Stimulated activated CD4-positive, alpha-beta T cell treated with anti-CD3 and anti-CD28 coated beads, Interleukin-12 subunit alpha, Interleukin-12 subunit beta, amount 100 ng/mL, for 4 hours (primary cell): ENCODE results near the gene HMGCL.
"Not testable (repeated sequence)": the region's sequence is repeated elsewhere in the genome, so short reads cannot be mapped to it uniquely, and the experiment has no call there.

ENCODE experiments used
- DNase-seq: peaks from one replicate; pipeline ENCODE4 v3.0.0-alpha.2; 2020

Gene HMGCL

DNA sequence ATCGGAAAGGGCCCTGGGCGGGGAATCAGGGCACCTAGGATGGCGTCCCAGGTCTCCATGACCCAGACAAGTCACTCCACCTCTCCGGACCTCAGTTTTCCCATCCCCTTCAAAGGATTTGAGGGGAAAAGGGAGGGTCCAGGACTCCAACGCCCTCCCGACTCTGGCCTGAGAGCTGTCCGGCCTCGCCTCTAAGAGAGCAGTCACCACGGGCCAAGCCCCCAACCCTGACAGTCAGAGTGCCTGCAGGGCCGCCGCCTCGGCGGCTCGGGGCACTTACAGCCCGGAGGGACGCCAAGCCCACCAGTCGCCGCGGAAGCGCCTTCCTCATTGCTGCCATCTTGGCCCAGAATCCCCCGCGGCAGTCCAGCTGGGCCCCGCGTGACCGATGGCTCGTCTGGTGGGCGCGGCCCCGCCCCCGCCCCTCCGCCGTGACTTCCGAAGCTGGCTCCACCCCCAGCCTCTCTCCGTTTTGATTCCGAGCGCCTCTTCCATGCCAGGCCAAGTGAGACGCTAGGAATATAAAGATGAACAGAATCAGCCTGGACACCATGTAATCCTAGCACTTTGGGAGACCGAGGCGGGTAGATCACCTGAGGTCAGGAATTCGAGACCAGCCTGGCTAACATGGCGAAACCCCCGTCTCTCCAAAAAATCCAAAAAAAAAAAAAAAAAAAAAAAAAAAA lies at the start of gene HMGCL:
Gene HMGCL (minus strand): TSS at position 354 of the 686 bp plus-strand sequence. CDS start 14 bp downstream, at position 340.
- peak; percentile 87 for DNase-seq

DNA sequence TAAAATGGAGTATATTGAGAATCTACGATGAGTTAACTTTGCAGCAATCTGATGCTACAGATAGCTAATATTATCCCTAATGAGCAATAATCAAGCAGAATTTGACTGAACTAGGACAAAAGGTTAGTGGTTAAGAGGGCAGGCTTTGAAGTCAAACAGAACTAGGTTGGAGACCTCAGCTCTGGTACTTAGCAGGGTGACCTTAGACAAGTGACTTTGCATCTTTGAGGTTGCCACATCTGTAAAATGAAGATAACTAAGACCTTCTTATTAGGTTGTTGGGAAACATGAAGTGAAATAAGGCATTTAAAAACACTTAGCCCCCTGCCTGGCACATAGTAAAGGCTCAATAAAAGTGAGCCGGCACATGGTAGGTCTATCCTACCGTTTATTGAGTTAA lies 47.2 kb upstream of the HMGCL start:
- no peak for DNase-seq

DNA sequence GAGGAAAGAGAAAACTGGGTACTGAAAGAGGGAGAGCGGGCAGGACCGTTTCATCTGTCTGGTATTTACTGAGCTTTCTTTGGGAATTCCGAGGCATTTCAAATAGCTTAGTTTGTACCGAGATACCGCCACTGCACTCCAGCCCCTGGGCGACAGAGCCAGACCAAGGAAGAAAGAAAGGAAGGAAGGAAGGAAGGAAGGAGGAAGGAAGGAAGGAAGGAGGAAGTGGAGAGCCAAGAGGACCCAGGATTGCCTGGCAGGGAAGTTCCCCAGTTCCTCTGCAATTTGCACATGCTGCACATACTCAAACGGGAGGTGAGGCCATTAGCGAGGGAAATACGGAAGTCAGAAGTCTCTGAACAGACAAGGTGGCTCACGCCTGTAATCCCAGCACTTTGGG lies 43.8 kb upstream of the HMGCL start:
- DNase-seq, result no peak

DNA sequence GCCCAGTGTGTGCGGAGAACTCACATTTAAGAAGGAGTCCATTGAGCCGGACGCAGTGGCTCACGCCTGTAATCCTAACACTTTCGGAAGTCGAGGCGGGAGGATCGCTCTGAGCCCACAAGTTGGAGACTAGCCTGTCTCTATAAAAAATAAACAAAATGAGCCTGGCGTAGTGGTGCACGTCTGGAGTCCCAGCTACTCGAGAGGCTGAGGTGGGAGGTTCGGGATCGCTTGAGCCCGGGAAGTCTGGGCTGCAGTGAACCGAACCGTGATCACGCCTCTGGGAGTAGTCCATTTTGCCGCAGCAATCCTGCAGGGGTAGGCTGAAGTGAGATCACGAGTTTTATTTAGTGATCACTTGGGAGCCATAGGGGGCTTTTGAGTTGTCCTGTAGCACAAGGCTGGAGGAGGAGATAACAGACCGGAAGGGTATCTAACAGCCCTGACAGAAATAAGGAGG lies 43.4 kb upstream of the HMGCL start:
- DNase-seq, result no peak

- DNase-seq, result peak; percentile 90
Measured at GRCh38 chr1:23867895-23868556, 42.8 kb upstream of the HMGCL start, which contains the start of gene FUCA1. Gene FUCA1 (minus strand): TSS chr1:23868290. CDS start chr1:23868286, 4 bp downstream.

- no peak for DNase-seq
Measured at GRCh38 chr1:23867542-23867894, 42.3 kb upstream of the HMGCL start.

- no peak for DNase-seq
Measured at GRCh38 chr1:23865543-23865930, 40.3 kb upstream of the HMGCL start.

DNA sequence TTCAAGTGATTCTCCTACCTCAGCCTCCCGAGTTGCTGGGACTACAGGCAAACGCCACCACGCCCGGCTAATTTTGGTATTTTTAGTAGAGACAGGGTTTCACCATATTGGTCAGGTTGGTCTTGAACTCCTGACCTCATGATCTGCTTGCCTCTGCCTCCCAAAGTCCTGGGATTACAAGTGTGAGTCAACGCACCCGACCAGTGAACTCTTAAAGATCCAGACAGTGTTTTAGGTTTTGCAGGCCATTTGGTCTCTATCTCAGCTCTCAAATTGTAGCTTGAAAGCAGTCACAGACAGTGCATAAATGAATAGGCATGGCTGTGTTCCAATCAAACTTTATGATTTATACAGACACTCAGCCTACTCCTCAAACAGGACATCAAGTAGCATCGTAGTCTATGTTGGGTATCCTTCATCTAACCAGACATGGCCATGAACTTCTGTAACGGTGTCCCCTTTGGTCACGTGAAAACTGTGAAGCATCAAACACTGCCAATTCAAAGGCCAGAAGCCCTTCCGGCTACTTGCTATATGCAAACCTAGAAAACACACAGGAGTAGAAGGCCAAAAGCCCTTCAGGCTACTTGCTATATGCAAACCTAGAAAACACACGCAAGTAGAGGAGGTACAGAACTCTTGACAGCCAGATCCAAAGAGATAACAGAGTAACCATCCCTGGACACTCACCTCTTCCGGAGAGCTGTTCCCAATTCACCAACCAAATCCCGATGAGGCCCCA lies 39.7 kb upstream of the HMGCL start:
- DNase-seq, result no peak

DNA sequence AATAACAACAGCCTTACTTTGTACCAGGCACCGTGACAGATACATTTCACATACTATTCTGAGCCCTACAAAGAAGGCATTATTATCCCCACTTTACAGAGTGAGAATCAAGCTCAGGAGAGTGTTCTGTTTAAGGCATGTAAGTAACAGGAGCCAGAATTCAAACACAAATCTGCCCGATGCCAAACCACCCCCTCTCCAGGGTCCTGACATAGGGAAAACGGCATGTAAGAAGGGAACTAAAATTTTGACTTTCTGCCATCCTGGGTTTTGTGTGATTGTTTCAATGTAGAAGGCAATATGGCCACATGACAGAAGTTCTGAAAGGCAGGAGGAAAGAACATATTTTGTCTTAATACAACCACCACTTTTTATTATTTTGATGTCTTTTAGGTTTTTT lies 37.4 kb upstream of the HMGCL start:
- DNase-seq, result no peak

GRCh38 chr1:23854568-23854967 lies 29.3 kb upstream of the HMGCL start:
- no peak for DNase-seq

DNA sequence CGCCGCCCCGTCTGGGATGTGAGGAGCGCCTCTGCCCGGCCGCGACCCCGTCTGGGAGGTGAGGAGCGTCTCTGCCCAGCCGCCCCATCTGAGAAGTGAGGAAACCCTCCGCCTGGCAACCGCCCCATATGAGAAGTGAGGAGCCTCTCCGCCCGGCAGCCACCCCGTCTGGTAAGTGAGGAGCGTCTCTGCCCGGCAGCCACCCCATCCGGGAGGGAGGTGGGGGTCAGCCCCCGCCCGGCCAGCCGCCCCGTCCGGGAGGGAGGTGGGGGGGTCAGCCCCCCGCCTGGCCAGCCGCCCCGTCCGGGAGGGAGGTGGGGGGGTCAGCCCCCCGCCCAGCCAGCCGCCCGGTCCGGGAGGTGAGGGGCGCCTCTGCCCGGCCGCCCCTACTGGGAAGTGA lies 27.9 kb upstream of the HMGCL start:
- not testable (repeated sequence) for DNase-seq

DNA sequence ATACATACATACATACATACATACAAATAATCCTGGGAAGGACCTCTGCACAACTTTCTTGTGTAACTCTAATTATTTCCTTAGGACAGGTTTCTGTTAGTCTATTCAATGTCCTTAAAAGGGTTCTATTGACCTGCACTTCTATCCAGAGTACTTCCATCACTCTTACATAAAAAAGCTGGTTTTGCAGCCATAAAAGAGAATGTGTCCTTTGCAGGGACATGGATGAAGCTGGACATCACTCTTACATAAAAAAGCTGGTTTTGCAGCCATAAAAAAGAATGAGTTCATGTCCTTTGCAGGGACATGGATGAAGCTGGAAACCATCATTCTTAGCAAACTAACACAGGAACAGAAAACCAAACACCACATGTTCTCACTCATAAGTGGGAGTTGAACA lies 26.2 kb upstream of the HMGCL start:
- DNase-seq, result not testable (repeated sequence)

DNA sequence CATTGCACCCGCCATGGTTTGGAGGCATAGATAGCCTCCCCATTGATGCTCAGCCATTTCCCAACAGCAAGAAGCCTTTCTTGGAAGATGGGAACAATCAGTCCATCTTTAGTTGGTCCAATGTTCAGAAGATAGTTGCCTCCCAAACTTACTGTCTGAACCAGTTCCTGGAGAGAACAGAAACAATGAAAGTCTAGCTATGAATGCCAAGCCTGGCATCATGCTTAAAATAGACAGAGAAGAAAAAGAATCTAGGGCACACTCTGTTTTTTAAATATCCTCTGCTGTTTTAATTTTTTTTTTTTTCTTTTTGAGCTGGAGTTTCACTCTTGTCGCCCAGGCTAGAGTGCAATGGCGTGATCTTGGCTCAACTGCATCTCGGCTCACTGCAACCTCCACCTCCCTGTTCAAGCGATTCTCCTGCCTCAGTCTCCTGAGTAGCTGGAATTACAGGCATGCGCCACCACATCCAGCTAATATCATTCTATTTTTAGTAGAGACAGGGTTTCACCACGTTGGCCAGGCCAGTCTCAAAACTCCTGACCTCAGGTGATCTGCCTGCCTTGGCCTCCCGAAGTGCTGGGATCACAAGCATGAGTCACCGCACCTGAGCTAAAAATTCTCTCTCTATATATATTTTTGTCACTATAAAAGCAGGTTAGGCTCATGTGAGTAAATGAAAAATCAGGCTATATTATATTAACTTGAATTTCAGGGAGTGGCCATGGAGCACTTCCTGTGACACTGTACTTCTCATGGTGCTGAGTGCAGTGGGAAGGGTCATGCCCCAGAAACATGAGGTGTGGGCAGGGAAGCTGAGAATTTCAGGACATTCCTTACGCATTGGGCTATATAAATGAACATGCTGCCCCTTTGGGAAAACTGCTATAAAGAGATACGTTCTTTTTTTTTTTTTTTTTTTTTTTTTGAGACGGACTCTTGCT lies 23.7 kb upstream of the HMGCL start:
- DNase-seq, result no peak

- not testable (repeated sequence) for DNase-seq
Measured at GRCh38 chr1:23847482-23848095, 22.4 kb upstream of the HMGCL start.

DNA sequence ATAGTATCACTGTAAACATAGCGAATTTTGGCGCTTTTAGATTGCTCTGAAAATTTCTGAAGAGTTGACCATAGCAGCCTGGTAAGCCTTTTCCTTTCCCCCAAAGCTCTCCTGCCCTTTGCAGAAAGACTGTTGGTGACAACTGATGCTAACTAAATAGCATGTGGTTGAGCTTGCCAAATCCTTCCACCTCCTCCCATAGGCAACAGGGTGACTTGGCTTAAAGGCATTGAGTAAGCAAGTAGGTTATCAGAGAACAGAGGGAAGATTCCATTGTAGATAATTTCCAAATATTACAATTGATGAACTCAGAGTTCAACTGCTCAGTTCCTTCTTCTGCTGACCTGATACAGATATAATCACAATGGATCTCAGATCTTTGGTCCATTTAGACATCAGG lies 19.9 kb upstream of the HMGCL start:
- no peak for DNase-seq

- no peak for DNase-seq
Measured at GRCh38 chr1:23843644-23844043, 18.4 kb upstream of the HMGCL start.

DNA sequence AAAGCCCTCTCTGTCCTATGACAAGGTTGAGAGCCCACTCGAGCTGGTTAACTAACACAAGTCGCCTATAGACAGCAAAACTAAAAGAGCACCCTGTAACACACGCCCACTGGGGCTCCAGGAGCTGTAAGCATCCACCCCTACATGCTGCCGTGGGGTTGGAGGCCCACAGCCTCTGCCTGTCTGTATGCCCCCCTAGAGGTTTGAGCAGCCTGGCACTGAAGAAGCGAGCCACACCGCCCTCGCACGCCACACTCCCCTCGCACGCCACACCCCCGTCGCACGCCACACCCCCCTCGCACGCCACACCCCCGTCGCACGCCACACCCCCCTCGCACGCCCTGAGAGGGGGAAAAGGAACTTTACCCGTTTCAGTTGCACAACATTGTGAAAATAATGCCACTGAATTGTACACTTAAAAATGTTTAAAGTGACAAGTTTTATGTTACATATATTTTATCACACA lies 13.2 kb upstream of the HMGCL start:
- DNase-seq, result peak; percentile 77

- DNase-seq, result peak; percentile 1
Measured at GRCh38 chr1:23837908-23838307, 12.7 kb upstream of the HMGCL start.

- DNase-seq, result no peak
Measured at GRCh38 chr1:23836037-23836436, 10.8 kb upstream of the HMGCL start.

GRCh38 chr1:23834156-23834555 lies 8.9 kb upstream of the HMGCL start:
- not testable (repeated sequence) for DNase-seq

DNA sequence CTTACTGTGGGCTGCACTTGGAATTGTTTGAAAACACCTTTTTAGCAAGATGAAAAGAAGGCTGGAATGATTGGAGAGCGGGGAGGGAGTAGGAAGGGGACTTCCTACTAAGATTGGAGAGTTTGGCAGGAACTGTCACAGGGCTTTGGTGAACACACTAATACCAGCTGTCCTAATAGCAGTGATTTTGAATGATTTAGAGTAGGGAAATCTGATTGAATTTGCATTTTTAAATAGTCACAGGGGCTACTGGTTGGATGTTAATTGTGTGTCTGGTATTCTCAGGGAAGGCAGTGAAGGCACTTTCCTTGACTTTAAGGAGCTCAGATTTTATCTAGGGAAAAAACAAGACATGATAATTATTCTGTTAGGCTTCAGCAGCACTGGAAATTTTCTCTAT lies 2.5 kb upstream of the HMGCL start:
- DNase-seq, result no peak

DNA sequence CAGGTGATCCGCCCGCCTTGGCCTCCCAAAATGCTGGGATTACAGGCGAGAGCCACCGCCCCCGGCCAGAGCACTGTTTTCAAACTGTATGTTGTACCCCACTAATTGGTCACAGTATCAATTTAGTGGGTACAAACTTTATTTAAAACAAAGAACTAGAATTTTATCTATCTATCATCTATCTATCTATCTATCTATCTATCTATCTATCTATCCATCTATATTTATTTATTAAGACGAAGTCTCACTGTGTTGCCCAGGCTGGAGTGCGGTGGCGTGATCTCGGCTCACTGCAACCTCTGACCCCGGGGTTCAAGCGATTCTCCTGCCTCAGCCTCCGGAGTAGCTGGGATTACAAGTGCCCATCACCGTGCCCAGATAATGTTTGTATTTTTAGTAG lies 1.4 kb upstream of the HMGCL start:
- DNase-seq, result not testable (repeated sequence)
